GM23338 (cell line): Measurements from ENCODE around the gene SPATA31E1. TPM values are rescaled to one million over a fixed set of nuclear protein-coding genes. Genes with fewer than 3 reads are reported as not detected.

Source experiments
- ATAC-seq: fragments of 200-7000 bp; cut with Tn5 transposase; 3 replicates; pipeline ENCODE4 v1.9.1; 2020
- DNase-seq: peaks from one replicate; pipeline ENCODE4 v3.0.0-alpha.2; 2015; ENCODE audit warnings: low spot score
- H2AFZ ChIP-seq: fragments of 200-600 bp; sonication (generic); 2 replicates; pipeline ENCODE4 v1.8.0; 2016; ENCODE audit warnings: antibody characterized with exemption, mild to moderate bottlenecking, moderate library complexity
- H3F3A ChIP-seq: fragments of 200-600 bp; sonication (generic); replicated peaks from 2 replicates; pipeline ENCODE4 v1.8.0; 2017; ENCODE audit warnings: antibody characterized with exemption, mixed run types, low read depth
- H3K27ac ChIP-seq: fragments of 200-600 bp; sonication (generic); 2 replicates; pipeline ENCODE4 v1.6.1; 2016; ENCODE audit warnings: low read depth
- H3K27me3 ChIP-seq: fragments of 200-600 bp; sonication (generic); 2 replicates; pipeline ENCODE4 v1.8.0; 2016; ENCODE audit warnings: mild to moderate bottlenecking, mixed run types, moderate library complexity; ENCODE audit not compliant: insufficient read depth
- H3K36me3 ChIP-seq: fragments of 200-600 bp; sonication (generic); 2 replicates; pipeline ENCODE4 v1.8.0; 2016; ENCODE audit warnings: mild to moderate bottlenecking; ENCODE audit not compliant: insufficient read depth
- H3K4me1 ChIP-seq: fragments of 200-600 bp; sonication (generic); 2 replicates; pipeline ENCODE4 v1.8.0; 2016; ENCODE audit warnings: mild to moderate bottlenecking, moderate library complexity; ENCODE audit not compliant: insufficient read depth
- H3K4me2 ChIP-seq: fragments of 200-600 bp; sonication (generic); 2 replicates; pipeline ENCODE4 v1.7.1; 2017; ENCODE audit warnings: mixed run types
- H3K4me3 ChIP-seq: fragments of 200-600 bp; sonication (generic); 2 replicates; pipeline ENCODE4 v1.6.1; 2016; ENCODE audit warnings: mixed run types
- H3K79me2 ChIP-seq: fragments of 200-600 bp; sonication (generic); replicated peaks from 2 replicates; pipeline ENCODE4 v1.8.0; 2017; ENCODE audit warnings: mild to moderate bottlenecking; ENCODE audit not compliant: insufficient read depth
- H3K9me2 ChIP-seq: fragments of 200-600 bp; sonication (generic); 2 replicates; pipeline ENCODE4 v1.8.0; 2017; ENCODE audit not compliant: insufficient read depth
- H4K20me1 ChIP-seq: fragments of 200-600 bp; sonication (generic); replicated peaks from 2 replicates; pipeline ENCODE4 v1.8.0; 2017; ENCODE audit warnings: mild to moderate bottlenecking; ENCODE audit not compliant: insufficient read depth
- H3K27ac Mint-ChIP-seq: 2 replicates; pipeline ENCODE4 v1.8.0; 2020; ENCODE audit warnings: inconsistent platforms, mild to moderate bottlenecking, moderate library complexity, mixed read lengths
- H3K27me3 Mint-ChIP-seq: 3 replicates; pipeline ENCODE4 v1.8.0; 2022; ENCODE audit warnings: low read depth, mild to moderate bottlenecking, moderate library complexity, mixed read lengths, inconsistent platforms; ENCODE audit not compliant: insufficient read depth, poor library complexity
- H3K36me3 Mint-ChIP-seq: 3 replicates; pipeline ENCODE4 v1.8.0; 2021; ENCODE audit warnings: low read depth, mild to moderate bottlenecking, inconsistent platforms, moderate library complexity, mixed read lengths
- H3K4me1 Mint-ChIP-seq: 3 replicates; pipeline ENCODE4 v1.8.0; 2020; ENCODE audit warnings: mild to moderate bottlenecking, inconsistent platforms, mixed read lengths
- H3K4me3 Mint-ChIP-seq: 3 replicates; pipeline ENCODE4 v1.8.0; 2021; ENCODE audit warnings: moderate library complexity, mild to moderate bottlenecking, inconsistent platforms, mixed read lengths
- H3K9me3 Mint-ChIP-seq: 3 replicates; pipeline ENCODE4 v1.8.0; 2020; ENCODE audit warnings: moderate library complexity, mild to moderate bottlenecking, inconsistent platforms, mixed read lengths
- CREB1 ChIP-seq: fragments of 250-450 bp; sonication (Bioruptor Pico); IDR thresholded peaks from 2 replicates; pipeline ENCODE4 v1.5.0; 2020; ENCODE audit warnings: low read depth, mild to moderate bottlenecking, moderate library complexity
- CTCF ChIP-seq, 2 experiments: fragments of 200-600 bp in 1 of 2; sonication (generic) in 1 of 2; conservative IDR thresholded peaks; 2 replicates each; pipeline versions ENCODE4 v1.5.1 to v1.6.1; 2016 to 2017; ENCODE audit warnings: antibody characterized with exemption in 2 of 2, low read depth in 2 of 2, mild to moderate bottlenecking in 2 of 2, moderate library complexity in 1 of 2
- ETS1 ChIP-seq: IDR thresholded peaks from 2 replicates; pipeline ENCODE4 v1.6.1; 2016; ENCODE audit warnings: antibody characterized with exemption
- EZH2 ChIP-seq: fragments of 200-600 bp; sonication (generic); IDR thresholded peaks from one replicate; pipeline ENCODE4 v1.8.0; 2017; ENCODE audit warnings: antibody characterized with exemption, mild to moderate bottlenecking, low read depth; ENCODE audit not compliant: unreplicated experiment
- EZH2phosphoT487 ChIP-seq: fragments of 200-600 bp; sonication (generic); IDR thresholded peaks from one replicate; pipeline ENCODE4 v1.8.1; 2018; ENCODE audit warnings: antibody characterized with exemption; ENCODE audit not compliant: unreplicated experiment
- JUNB ChIP-seq: IDR thresholded peaks from one replicate; pipeline ENCODE4 v1.6.1; 2016; ENCODE audit warnings: antibody characterized with exemption; ENCODE audit not compliant: unreplicated experiment
- NANOG ChIP-seq: IDR thresholded peaks from 2 replicates; pipeline ENCODE4 v1.6.1; 2016; ENCODE audit warnings: antibody characterized with exemption, borderline replicate concordance
- POLR2AphosphoS5 ChIP-seq: IDR thresholded peaks from 2 replicates; pipeline ENCODE4 v1.6.1; 2016; ENCODE audit warnings: antibody characterized with exemption, low read depth
- REST ChIP-seq: IDR thresholded peaks from one replicate; pipeline ENCODE4 v1.6.1; 2018; ENCODE audit warnings: antibody characterized with exemption; ENCODE audit not compliant: unreplicated experiment
- STAT1 ChIP-seq: IDR thresholded peaks from one replicate; pipeline ENCODE4 v1.6.1; 2016; ENCODE audit warnings: antibody characterized with exemption; ENCODE audit not compliant: unreplicated experiment
- ZNF114 ChIP-seq: fragments of 250-450 bp; sonication (Bioruptor Pico); IDR thresholded peaks from 2 replicates; pipeline ENCODE4 v1.5.0; 2020; ENCODE audit warnings: mild to moderate bottlenecking, moderate library complexity
- ZNF331 ChIP-seq: fragments of 250-450 bp; sonication (Bioruptor Pico); IDR thresholded peaks from 2 replicates; pipeline ENCODE4 v1.5.0; 2020; ENCODE audit warnings: low read depth, mild to moderate bottlenecking, moderate library complexity
- ZNF462 ChIP-seq: fragments of 250-450 bp; sonication (Bioruptor Pico); IDR thresholded peaks from 2 replicates; pipeline ENCODE4 v1.5.0; 2020; ENCODE audit warnings: mild to moderate bottlenecking, moderate library complexity
- polyA plus RNA-seq: library from polyadenylated mRNA; unstranded; fragments of >200 nt; fragmentation: Nextera tagmentation; extraction: Ambion mirVana; gene quantifications from 2 replicates; pipeline ENCODE4 v1.2.1, GENCODE V29; 2016
- total RNA-seq: library from RNA; depleted of rRNA; stranded (reverse); fragments of >200 nt; shearing (Covaris generic); gene quantifications from 2 replicates; pipeline ENCODE4 v1.2.3, GENCODE V29; 2014

Gene SPATA31E1
- total and polyA plus RNA-seq, 2 experiments from 2014 or later = 0.05 TPM; not detected in 1

GRCh38 chr9:87889065-87889881 lies 6.6 kb downstream of the SPATA31E1 start:
- Histone ChIP-seq H3K9me2 (no peaks in the 10 kb centered on the region), H4K20me1 (no peaks in the 10 kb centered on the region), H2AFZ (no peak overlapping the region), H3F3A (no peaks in the 10 kb centered on the region), H3K4me3 (no peak overlapping the region), H3K4me2 (no peak overlapping the region), H3K27me3 (no peaks in the 10 kb centered on the region), H3K36me3 (no peaks in the 10 kb centered on the region), H3K4me1 (no peaks in the 10 kb centered on the region), H3K27ac (no peak overlapping the region), H3K79me2 (no peaks in the 10 kb centered on the region)
- Mint-ChIP-seq H3K27me3 (peaks cover 5% of the 10 kb centered on the region), H3K4me3 (no peak overlapping the region), H3K4me1 (no peaks in the 10 kb centered on the region), H3K9me3 (peaks cover 2% of the 10 kb centered on the region; the same call in 2 of the 3 replicates), H3K36me3 (no peaks in the 10 kb centered on the region), H3K27ac (no peak overlapping the region)
- TF ChIP-seq REST (no peak), ETS1 (no peak), NANOG (no peak), ZNF114 (CRISPR knock-in tag) (no peak), CREB1 (no peak), EZH2phosphoT487 (no peak), EZH2 (no peak), STAT1 (no peak), ZNF462 (CRISPR knock-in tag) (no peak), ZNF331 (CRISPR knock-in tag) (no peak), JUNB (no peak), POLR2AphosphoS5 (no peak), CTCF (conservative IDR thresholded peaks at IDR 0.05; ENCODE audit: low read depth in 2 of 2) (no peak)
- DNase-seq = no peak
- no peak for ATAC-seq
